Astrocyte of the spinal cord (primary cell): ENCODE data around the gene CFI.
A peak's percentile ranks its signal among the peaks of the same experiment; 100 is the strongest.

Experiments
- DNase-seq: peaks from one replicate; pipeline ENCODE4 v3.0.0; 2011; ENCODE audit warnings: low read depth, low spot score
- H3K4me3 ChIP-seq: 2 replicates; pipeline ENCODE4 v1.5.1; 2011; ENCODE audit warnings: low read depth, mild to moderate bottlenecking, low read length, moderate library complexity
- in situ Hi-C: cut with HindIII; loops from 2 replicates; pipeline ENCODE4 v1.10.0; 2017; ENCODE audit warnings: low sequenced_read_pairs
- TF ChIP-seq, protein P1 (sequence below): IDR thresholded peaks from 2 replicates; pipeline ENCODE4 v1.5.1; 2012; ENCODE audit warnings: low read depth, mild to moderate bottlenecking, low read length, inconsistent platforms

The CFI gene

DNA sequence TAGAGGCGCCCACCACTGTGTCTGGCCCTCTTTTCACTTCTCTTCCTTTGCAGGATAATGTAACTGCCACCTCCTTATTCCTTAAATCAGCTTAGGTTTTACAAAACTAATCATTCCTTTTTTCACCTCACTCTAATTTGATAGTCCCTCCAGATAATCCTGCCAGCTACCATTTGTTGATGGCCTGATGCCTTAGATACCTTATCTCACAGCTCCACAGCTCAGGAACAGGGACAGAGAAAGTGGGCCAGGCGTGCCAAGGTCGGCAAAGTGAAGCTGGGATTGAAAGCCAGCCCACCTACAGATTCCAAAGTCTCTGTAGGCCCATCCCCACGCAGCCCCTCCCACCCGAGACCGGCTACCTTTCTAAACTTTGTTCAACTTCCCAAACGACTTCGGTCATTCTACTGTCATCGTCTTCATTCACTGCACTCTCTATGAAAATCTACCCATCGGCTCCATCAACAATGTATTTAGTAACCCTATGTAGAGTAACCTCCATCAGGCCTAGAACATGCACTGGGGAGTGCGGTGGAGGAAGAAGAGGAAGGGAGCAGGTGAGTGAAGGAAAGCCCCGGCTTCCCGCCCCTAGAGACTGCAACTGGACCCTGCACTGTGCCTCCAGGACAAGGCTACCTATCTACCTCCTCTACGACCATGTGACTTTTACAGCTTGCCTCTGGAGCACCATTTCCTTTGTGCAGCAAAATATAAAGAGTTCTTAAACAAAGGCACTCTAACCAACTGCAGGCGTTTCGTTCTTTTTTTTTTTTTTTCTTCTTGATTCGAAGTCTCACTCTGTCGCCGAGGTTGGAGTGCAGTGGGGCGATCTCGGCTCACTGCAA, 100.0 kb downstream of the CFI start:
- TF ChIP-seq, protein P1, sequence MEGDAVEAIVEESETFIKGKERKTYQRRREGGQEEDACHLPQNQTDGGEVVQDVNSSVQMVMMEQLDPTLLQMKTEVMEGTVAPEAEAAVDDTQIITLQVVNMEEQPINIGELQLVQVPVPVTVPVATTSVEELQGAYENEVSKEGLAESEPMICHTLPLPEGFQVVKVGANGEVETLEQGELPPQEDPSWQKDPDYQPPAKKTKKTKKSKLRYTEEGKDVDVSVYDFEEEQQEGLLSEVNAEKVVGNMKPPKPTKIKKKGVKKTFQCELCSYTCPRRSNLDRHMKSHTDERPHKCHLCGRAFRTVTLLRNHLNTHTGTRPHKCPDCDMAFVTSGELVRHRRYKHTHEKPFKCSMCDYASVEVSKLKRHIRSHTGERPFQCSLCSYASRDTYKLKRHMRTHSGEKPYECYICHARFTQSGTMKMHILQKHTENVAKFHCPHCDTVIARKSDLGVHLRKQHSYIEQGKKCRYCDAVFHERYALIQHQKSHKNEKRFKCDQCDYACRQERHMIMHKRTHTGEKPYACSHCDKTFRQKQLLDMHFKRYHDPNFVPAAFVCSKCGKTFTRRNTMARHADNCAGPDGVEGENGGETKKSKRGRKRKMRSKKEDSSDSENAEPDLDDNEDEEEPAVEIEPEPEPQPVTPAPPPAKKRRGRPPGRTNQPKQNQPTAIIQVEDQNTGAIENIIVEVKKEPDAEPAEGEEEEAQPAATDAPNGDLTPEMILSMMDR: no peak
- in situ Hi-C loops: no loop called here
- DNase-seq: no peak
- H3K4me3 ChIP-seq: peak overlapping the region; percentile 78

DNA sequence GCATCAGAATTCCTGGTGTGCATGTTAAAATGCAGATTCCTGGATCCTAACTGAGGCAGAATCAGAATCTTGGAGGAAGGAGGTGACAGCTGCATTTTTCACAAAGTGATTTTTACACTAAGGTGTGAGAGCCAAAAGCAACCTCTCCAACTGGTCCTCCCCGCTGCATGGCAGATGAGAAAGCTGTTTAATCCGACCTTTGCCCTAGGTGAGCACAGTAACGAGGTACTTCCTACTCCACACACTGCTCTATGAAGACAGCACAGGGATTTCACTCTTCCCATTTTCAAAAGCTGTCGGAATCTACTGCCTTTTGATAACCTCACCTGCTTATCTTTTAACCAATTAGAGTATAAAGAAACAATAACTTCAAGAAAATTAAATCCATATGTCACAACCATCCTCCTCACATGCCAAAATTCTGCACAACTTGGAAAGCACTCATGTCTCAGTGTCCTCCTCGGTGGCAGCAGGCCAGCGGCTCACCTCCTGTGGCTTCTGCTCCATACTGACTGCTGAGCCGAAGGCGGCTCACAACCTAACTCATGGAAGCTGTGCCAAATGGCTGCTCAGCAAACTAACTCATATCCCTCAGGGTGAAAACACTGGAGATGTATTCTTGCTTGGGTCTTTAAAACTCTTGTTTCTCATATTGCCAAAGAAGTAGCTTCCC, 102.1 kb downstream of the CFI start:
- no peak overlapping the region for H3K4me3 ChIP-seq
- in situ Hi-C loops: no loop called here
- peak; percentile 54 for DNase-seq
- TF ChIP-seq, protein P1: no peak

DNA sequence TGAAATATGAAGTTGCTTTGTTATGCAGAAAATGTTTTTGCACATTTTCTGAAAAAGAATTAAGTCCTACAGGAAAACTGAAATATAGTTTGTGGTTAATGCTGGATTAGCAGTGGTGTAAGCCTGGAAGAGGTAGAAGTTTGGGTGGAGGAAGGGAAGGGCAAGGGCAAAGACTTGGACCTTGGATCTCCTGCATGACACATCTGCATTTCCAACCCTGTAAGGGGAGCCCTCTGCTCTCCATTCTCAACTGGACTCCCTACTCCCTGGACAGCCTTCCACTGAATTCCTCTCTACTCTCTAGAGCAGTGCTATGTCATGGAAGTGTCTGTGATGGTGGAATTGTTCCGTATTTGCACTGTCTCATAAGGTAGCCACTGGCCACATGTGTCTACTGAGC, 103.1 kb downstream of the CFI start:
- TF ChIP-seq, protein P1: no peak
- H3K4me3 ChIP-seq: no peak overlapping the region
- DNase-seq: no peak
- in situ Hi-C loops: no loop called here

DNA sequence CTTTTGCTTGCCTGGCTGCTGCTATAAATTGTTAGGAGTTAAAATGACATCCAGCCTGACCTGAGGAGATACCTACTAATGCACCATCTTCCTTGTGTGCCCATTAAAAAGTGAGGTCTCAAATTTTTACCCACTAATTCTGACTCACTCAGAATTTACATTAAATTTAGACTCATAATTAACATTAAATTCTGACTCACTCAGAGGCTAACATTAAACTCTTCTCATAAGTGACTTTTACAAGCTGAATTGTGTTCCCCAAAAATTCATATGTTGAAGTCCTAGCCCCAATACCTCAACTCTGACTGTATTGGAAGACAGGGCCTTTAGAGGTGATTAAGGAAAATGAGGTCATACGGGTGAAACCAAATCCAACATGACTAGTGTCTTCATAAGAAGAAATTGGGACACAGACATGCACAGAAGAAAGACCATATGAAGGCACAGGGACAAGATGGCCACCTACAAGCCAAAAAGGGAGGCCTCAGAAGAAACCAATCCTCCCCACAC, 110.3 kb downstream of the CFI start:
- TF ChIP-seq, protein P1: no peak
- no peak overlapping the region for H3K4me3 ChIP-seq
- DNase-seq: no peak
- in situ Hi-C loops: no loop called here
